SH-SY5Y (cell line): Measurements from ENCODE around the gene EHMT1.

Experiments
- GATA2 ChIP-seq: IDR thresholded peaks from 2 replicates; pipeline ENCODE4 v1.6.1; 2011; ENCODE audit warnings: mild to moderate bottlenecking, low read depth, low read length
- GATA3 ChIP-seq: IDR thresholded peaks from 2 replicates; pipeline ENCODE4 v1.6.1; 2011; ENCODE audit warnings: low read depth, mild to moderate bottlenecking, low read length, moderate library complexity

DNA sequence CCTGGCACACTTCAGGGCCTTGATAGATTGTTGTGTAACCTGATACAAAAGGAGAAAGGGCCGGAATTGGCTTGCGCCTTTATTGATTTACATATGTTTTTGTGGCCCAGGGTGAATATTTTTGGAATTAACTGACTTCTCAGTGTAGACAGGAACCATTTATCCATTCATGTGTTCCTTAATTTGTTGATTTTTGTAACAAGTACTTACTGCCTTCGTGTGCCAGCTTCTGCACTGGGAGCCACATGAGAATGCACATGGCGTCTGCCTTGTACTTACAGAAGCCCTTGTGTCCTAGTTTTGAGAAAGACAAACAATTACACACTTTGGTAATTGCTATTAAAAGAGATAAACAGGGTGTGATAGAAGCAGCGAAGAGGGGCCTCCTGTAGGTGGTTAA is 26.4 kb downstream of the EHMT1 start:
- TF ChIP-seq GATA2 (no peak), GATA3 (no peak)
